Osteocyte (in vitro differentiated cells): ENCODE results near the gene EPS8. TPM values are rescaled to one million over a fixed set of nuclear protein-coding genes. Genes with fewer than 3 reads are reported as not detected.

Experiments
- DNase-seq: peaks from one replicate; pipeline ENCODE4 v3.0.0; 2021; ENCODE audit warnings: mixed read lengths; ENCODE audit not compliant: unreplicated experiment; ENCODE audit errors: extremely low spot score
- H3K27ac Mint-ChIP-seq: one replicate; pipeline ENCODE4 v1.8.0; 2021; ENCODE audit warnings: mild to moderate bottlenecking, mixed read lengths; ENCODE audit not compliant: unreplicated experiment
- H3K27me3 Mint-ChIP-seq: one replicate; pipeline ENCODE4 v1.8.0; 2021; ENCODE audit warnings: mixed read lengths; ENCODE audit not compliant: unreplicated experiment
- H3K36me3 Mint-ChIP-seq: one replicate; pipeline ENCODE4 v1.8.0; 2021; ENCODE audit warnings: mixed read lengths; ENCODE audit not compliant: unreplicated experiment
- H3K4me1 Mint-ChIP-seq: one replicate; pipeline ENCODE4 v1.8.0; 2021; ENCODE audit warnings: mixed read lengths; ENCODE audit not compliant: unreplicated experiment
- H3K4me3 Mint-ChIP-seq: one replicate; pipeline ENCODE4 v1.8.0; 2021; ENCODE audit warnings: mild to moderate bottlenecking, moderate library complexity, mixed read lengths; ENCODE audit not compliant: unreplicated experiment
- H3K9me3 Mint-ChIP-seq: one replicate; pipeline ENCODE4 v1.8.0; 2021; ENCODE audit warnings: mixed read lengths; ENCODE audit not compliant: unreplicated experiment
- CTCF ChIP-seq: fragments of 200-600 bp; sonication (generic); IDR thresholded peaks from 2 replicates; pipeline ENCODE4 v1.5.0; 2021; ENCODE audit warnings: antibody characterized with exemption, mild to moderate bottlenecking, moderate library complexity
- total RNA-seq: library from RNA; stranded (reverse); gene quantifications from 2 replicates; pipeline ENCODE4 v1.2.1, GENCODE V29; 2021

EPS8 gene
- total RNA-seq, 1 donor from 2014 or later = 308 TPM

DNA sequence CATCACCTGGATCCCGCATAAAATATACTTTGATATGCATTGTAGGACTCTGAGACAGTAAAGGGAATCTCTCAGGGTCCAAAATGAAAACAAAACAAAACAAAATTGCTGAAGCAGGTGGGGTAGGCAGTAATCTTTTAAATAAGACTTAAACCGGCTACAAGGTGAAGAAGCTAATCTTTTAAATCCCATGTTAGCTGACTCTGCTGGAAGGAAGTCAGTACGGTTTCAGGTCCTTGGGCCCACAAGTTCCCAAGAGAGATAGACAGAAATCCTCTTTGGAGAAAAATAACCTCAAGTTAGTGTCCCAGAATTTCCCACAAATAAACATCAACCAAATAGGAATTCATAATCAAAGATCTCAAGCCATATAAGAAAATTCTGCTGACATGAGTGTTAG lies 5.0 kb upstream of the EPS8 start:
- no peak for DNase-seq
- Mint-ChIP-seq H3K27me3 (no peaks in the 10 kb centered on the region), H3K36me3 (no peaks in the 10 kb centered on the region), H3K9me3 (peaks cover 4% of the 10 kb centered on the region), H3K27ac (no peak overlapping the region), H3K4me1 (peaks cover 30% of the 10 kb centered on the region), H3K4me3 (no peak overlapping the region)
- TF ChIP-seq CTCF = no peak

DNA sequence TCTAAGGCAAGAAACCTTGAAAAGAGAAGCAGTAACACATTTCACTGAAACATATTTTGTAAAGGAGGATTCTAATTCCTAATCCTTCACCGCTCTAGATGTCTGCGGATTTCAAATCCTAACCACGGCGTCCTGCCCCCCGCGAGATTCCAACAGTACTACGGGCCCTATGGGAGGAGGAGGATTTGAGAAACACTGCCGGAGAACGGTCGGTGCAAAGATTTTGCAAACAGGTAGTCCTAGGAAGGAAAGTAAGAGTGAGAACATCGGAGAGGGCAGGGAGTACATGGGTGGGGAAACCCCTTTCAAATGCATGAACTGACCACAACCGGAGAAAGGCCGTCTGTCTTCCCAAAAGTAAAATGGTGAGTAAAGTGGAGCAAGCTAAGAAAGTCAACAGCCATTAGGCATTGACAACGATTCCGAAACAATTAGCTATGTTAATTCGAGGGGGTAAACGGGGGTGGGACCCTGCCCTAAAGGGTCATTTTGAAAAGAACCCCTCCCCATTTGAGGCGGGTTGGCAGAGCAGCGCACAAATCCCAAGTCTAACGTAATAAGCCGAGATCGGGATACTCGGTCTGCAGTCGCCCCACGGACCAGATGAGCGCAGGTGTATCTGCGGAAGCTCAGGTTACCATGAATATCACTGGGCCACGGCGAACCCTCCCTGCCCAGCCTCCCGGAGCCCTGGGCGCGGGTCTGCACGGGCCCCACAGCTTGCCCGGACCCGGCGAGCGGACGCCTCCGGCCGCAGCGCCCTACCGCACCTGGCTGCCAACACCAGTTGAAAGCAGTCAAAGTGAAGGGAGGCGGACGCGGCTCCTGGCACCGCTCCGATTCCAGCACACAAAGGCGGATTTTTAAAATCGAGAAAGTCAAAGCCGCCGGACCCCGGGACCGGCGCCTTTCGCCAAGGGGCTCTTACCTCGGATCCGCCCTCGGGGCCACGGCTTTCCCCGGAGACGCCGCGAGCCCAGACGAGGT lies 662 bp downstream of the EPS8 start:
- no peaks in the 10 kb centered on the region for H3K9me3 Mint-ChIP-seq
- no peaks in the 10 kb centered on the region for H3K27me3 Mint-ChIP-seq
- H3K36me3 Mint-ChIP-seq = peaks cover 27% of the 10 kb centered on the region
- no peak for TF ChIP-seq CTCF
- peak; percentile 85 for DNase-seq
- peak overlapping the region; percentile 91 for H3K27ac Mint-ChIP-seq
- H3K4me1 Mint-ChIP-seq = peaks cover 37% of the 10 kb centered on the region
- H3K4me3 Mint-ChIP-seq = peak overlapping the region; percentile 85

- peaks cover 45% of the 10 kb centered on the region for H3K4me1 Mint-ChIP-seq
- H3K27ac Mint-ChIP-seq = peak overlapping the region; percentile 91
- DNase-seq = no peak
- no peak for TF ChIP-seq CTCF
- no peaks in the 10 kb centered on the region for H3K9me3 Mint-ChIP-seq
- H3K36me3 Mint-ChIP-seq = peaks cover 27% of the 10 kb centered on the region
- no peaks in the 10 kb centered on the region for H3K27me3 Mint-ChIP-seq
- H3K4me3 Mint-ChIP-seq = peak overlapping the region; percentile 85
Measured at GRCh38 chr12:15787778-15788177, 1.4 kb downstream of the EPS8 start.

GRCh38 chr12:15786772-15787171 lies 2.4 kb downstream of the EPS8 start:
- H3K4me1 Mint-ChIP-seq = peaks cover 53% of the 10 kb centered on the region

More at GRCh38 chr12:15786772-15787171, 2.4 kb downstream of the EPS8 start:
- Mint-ChIP-seq H3K36me3 (peaks cover 29% of the 10 kb centered on the region), H3K4me3 (peak overlapping the region; percentile 85), H3K27me3 (no peaks in the 10 kb centered on the region), H3K27ac (peak overlapping the region; percentile 91), H3K9me3 (no peaks in the 10 kb centered on the region)
- no peak for TF ChIP-seq CTCF
- DNase-seq = no peak
